Osteocyte (in vitro differentiated cells): ENCODE data around the gene GABRB1. TPM values are rescaled to one million over a fixed set of nuclear protein-coding genes. Genes with fewer than 3 reads are reported as not detected.

Experiments used
- DNase-seq: peaks from one replicate; pipeline ENCODE4 v3.0.0; 2021; ENCODE audit warnings: mixed read lengths; ENCODE audit not compliant: unreplicated experiment; ENCODE audit errors: extremely low spot score
- H3K27ac Mint-ChIP-seq: one replicate; pipeline ENCODE4 v1.8.0; 2021; ENCODE audit warnings: mild to moderate bottlenecking, mixed read lengths; ENCODE audit not compliant: unreplicated experiment
- H3K27me3 Mint-ChIP-seq: one replicate; pipeline ENCODE4 v1.8.0; 2021; ENCODE audit warnings: mixed read lengths; ENCODE audit not compliant: unreplicated experiment
- H3K36me3 Mint-ChIP-seq: one replicate; pipeline ENCODE4 v1.8.0; 2021; ENCODE audit warnings: mixed read lengths; ENCODE audit not compliant: unreplicated experiment
- H3K4me1 Mint-ChIP-seq: one replicate; pipeline ENCODE4 v1.8.0; 2021; ENCODE audit warnings: mixed read lengths; ENCODE audit not compliant: unreplicated experiment
- H3K4me3 Mint-ChIP-seq: one replicate; pipeline ENCODE4 v1.8.0; 2021; ENCODE audit warnings: mild to moderate bottlenecking, moderate library complexity, mixed read lengths; ENCODE audit not compliant: unreplicated experiment
- H3K9me3 Mint-ChIP-seq: one replicate; pipeline ENCODE4 v1.8.0; 2021; ENCODE audit warnings: mixed read lengths; ENCODE audit not compliant: unreplicated experiment
- total RNA-seq: library from RNA; stranded (reverse); gene quantifications from 2 replicates; pipeline ENCODE4 v1.2.1, GENCODE V29; 2021
- TF ChIP-seq, protein P1 (sequence below): fragments of 200-600 bp; sonication (generic); IDR thresholded peaks from 2 replicates; pipeline ENCODE4 v1.5.0; 2021; ENCODE audit warnings: antibody characterized with exemption, mild to moderate bottlenecking, moderate library complexity

Gene GABRB1
- total RNA-seq, 1 donor from 2014 or later: not detected

DNA sequence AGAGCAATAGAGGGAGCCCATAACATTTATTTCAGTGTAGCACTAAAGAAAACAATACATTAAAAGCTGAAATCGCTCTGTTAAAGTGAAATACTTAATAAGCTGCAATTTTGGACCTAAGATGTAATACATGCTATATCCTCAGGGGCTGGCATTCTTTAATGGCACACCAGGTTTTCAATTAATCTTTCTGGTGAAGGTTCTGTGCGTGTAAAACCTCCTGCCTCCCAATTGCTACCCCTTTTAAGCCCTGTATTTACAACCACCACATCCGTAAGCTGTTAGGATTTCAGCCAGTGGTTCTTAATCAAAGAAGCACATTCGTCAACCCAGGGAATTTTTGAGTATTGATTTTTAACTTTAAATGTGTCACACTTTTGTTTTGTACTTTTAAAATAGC is 439.7 kb downstream of the GABRB1 start:
- DNase-seq: no peak
- no peaks in the 10 kb centered on the region for H3K27me3 Mint-ChIP-seq

DNA sequence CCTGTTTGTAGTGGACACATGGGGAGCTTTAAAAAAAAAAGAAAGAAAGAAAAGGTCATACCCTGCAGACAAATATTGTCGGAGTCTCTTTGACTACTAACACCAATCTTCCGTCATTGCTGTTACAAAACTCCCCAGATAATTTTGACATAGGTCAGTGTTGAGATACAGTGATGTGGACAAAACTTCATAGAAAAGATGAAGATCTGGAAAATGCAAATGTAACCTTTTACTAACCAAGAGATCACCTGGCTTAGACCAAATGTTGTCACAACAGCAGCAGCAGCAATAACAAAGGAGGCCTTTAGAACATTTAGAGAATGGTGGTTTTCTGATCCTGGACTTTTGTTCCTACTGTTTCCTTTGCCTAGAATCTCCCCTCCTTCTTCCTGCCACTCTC is 440.2 kb downstream of the GABRB1 start:
- TF ChIP-seq, protein P1, sequence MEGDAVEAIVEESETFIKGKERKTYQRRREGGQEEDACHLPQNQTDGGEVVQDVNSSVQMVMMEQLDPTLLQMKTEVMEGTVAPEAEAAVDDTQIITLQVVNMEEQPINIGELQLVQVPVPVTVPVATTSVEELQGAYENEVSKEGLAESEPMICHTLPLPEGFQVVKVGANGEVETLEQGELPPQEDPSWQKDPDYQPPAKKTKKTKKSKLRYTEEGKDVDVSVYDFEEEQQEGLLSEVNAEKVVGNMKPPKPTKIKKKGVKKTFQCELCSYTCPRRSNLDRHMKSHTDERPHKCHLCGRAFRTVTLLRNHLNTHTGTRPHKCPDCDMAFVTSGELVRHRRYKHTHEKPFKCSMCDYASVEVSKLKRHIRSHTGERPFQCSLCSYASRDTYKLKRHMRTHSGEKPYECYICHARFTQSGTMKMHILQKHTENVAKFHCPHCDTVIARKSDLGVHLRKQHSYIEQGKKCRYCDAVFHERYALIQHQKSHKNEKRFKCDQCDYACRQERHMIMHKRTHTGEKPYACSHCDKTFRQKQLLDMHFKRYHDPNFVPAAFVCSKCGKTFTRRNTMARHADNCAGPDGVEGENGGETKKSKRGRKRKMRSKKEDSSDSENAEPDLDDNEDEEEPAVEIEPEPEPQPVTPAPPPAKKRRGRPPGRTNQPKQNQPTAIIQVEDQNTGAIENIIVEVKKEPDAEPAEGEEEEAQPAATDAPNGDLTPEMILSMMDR: no peak
- no peak overlapping the region for H3K27ac Mint-ChIP-seq
- H3K9me3 Mint-ChIP-seq: no peaks in the 10 kb centered on the region

More for the DNA sequence above, 439.7 kb downstream of the GABRB1 start:
- Mint-ChIP-seq H3K27ac (no peak overlapping the region), H3K36me3 (no peaks in the 10 kb centered on the region), H3K4me1 (no peaks in the 10 kb centered on the region), H3K4me3 (no peak overlapping the region), H3K9me3 (no peaks in the 10 kb centered on the region)
- TF ChIP-seq, protein P1: no peak

DNA sequence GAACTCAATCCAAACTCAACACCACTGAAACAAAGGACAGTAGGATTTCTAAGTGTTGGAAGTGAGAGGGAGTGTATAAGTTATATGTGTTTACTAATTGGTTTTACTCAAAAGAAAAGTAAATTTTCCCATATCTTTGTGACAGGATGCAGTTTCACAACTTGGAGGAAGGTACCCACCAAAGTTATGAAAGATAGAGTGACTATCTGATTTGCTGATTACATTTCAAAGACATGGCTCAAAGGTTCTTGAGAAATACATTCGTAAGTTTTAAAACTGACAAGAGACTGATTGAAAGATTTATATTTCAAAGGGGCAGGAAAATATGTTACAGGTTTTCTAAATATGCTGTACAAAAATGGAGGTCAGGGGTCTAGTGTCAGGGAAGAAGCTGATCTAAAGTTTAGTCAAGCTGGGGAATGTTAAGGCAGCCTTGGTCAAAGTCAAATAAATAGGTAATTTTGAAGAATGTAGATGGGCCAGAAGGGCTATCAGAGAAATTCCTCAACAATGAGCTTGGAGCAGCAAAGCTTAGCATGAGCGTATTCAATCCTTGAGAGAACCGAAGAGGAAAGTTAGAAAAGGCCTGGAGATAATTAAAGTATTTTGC is 441.9 kb downstream of the GABRB1 start:
- H3K9me3 Mint-ChIP-seq: no peaks in the 10 kb centered on the region
- DNase-seq: no peak
- no peaks in the 10 kb centered on the region for H3K36me3 Mint-ChIP-seq
- no peaks in the 10 kb centered on the region for H3K4me1 Mint-ChIP-seq
- H3K27ac Mint-ChIP-seq: no peak overlapping the region
- TF ChIP-seq, protein P1: no peak
- no peak overlapping the region for H3K4me3 Mint-ChIP-seq
- H3K27me3 Mint-ChIP-seq: no peaks in the 10 kb centered on the region

More for the DNA sequence above, 440.2 kb downstream of the GABRB1 start:
- H3K4me3 Mint-ChIP-seq: no peak overlapping the region
- DNase-seq: no peak
- H3K36me3 Mint-ChIP-seq: no peaks in the 10 kb centered on the region
- H3K4me1 Mint-ChIP-seq: no peaks in the 10 kb centered on the region
- H3K27me3 Mint-ChIP-seq: no peaks in the 10 kb centered on the region

DNA sequence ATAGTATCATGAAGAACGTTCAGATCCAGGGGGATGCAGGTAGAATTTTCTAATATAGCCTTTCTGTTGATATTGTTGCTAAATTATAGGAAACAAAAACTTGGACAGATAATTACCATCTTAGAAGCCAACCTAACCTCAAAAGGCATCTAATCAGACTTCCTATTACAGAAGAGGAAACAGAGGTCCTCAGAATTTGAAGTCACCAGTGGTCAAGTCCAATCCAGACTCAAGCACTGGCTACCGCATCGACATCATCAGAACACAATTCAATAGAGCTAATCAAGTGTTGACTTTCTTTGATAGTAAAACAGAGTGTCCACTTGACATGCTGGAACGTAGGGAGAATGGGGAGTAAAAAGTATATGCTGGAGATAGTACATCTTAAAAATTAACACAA is 443.4 kb downstream of the GABRB1 start:
- H3K9me3 Mint-ChIP-seq: no peaks in the 10 kb centered on the region
- no peak overlapping the region for H3K27ac Mint-ChIP-seq
- H3K27me3 Mint-ChIP-seq: no peaks in the 10 kb centered on the region
- H3K36me3 Mint-ChIP-seq: no peaks in the 10 kb centered on the region
- TF ChIP-seq, protein P1: no peak
- H3K4me1 Mint-ChIP-seq: peaks cover 4% of the 10 kb centered on the region
- H3K4me3 Mint-ChIP-seq: no peak overlapping the region
- DNase-seq: no peak

DNA sequence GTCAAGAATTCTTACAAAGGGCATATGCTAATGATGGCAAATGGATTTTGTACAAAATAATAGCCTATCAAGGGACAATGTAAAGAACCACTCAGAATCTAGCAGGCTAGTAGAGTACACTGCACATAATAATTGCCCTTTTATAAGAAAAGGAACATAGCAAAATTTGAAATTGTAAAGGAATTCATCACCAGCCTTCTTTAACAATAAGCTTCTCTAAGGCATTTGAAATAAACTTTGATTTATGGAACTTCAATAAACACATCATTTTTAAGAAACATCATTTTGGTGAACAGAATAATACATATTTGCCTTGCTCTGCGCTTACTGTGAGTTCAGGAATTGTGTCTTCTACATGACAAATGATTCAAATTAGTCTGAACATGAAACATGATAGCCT is 444.0 kb downstream of the GABRB1 start:
- Mint-ChIP-seq H3K36me3 (no peaks in the 10 kb centered on the region), H3K9me3 (no peaks in the 10 kb centered on the region), H3K4me1 (peaks cover 4% of the 10 kb centered on the region), H3K4me3 (no peak overlapping the region), H3K27ac (no peak overlapping the region), H3K27me3 (no peaks in the 10 kb centered on the region)
- DNase-seq: no peak
- TF ChIP-seq, protein P1: no peak

Other genes with a start within 250 kb of the GABRB1 start
- gene COX7B2, start 122.3 kb upstream of the GABRB1 start, total RNA-seq: not detected in 2 replicates
- not detected in 2 replicates for gene GABRA4, start 38.0 kb upstream of the GABRB1 start, total RNA-seq